OCI-LY7 (cell line): ENCODE results near the gene CPLX3. TPM values are rescaled to one million over a fixed set of nuclear protein-coding genes. Genes with fewer than 3 reads are reported as not detected.

Experiments used
- BruUV-seq: library from RNA; stranded (reverse); fragments of 400-500 nt; replicated peaks from 2 replicates; lab custom pipeline; 2021; lab: Mats Ljungman, UMichigan
- CTCF ChIA-PET: fragments of 300-600 bp; sonication (Branson Sonifier 250); formaldehyde crosslinking; loops from one replicate; lab custom pipeline; 2022; ENCODE audit warnings: antibody characterized with exemption; ENCODE audit not compliant: unreplicated experiment; lab: Charles Lee
- POLR2A ChIA-PET: fragments of 300-600 bp; sonication (Branson Sonifier 250); formaldehyde crosslinking; loops from one replicate; lab custom pipeline; 2022; ENCODE audit warnings: antibody characterized with exemption; lab: Charles Lee
- DNase-seq: peaks from one replicate; pipeline ENCODE4 v3.0.0-alpha.2; 2015; ENCODE audit warnings: low spot score
- H2AFZ ChIP-seq: fragments of 200-600 bp; sonication (generic), shearing (Covaris generic); 2 replicates; pipeline ENCODE4 v1.6.1; 2014; ENCODE audit warnings: mild to moderate bottlenecking, antibody characterized with exemption, low read length, moderate library complexity
- H3K27ac ChIP-seq: fragments of 200-600 bp; sonication (generic); 2 replicates; pipeline ENCODE4 v1.5.1; 2014; ENCODE audit warnings: mixed run types, low read depth, mild to moderate bottlenecking, moderate library complexity, low read length, inconsistent platforms; ENCODE audit not compliant: poor library complexity, severe bottlenecking
- H3K36me3 ChIP-seq: fragments of 200-600 bp; sonication (generic); 2 replicates; pipeline ENCODE4 v1.6.1; 2014; ENCODE audit warnings: mild to moderate bottlenecking, antibody characterized with exemption, low read length, moderate library complexity, mixed read lengths; ENCODE audit not compliant: insufficient read depth
- H3K4me1 ChIP-seq: fragments of 200-600 bp; sonication (generic); 2 replicates; pipeline ENCODE4 v1.5.1; 2014; ENCODE audit warnings: mild to moderate bottlenecking, low read length; ENCODE audit not compliant: insufficient read depth, poor library complexity, severe bottlenecking
- H3K4me2 ChIP-seq: fragments of 200-600 bp; sonication (generic); 2 replicates; pipeline ENCODE4 v1.6.1; 2014; ENCODE audit warnings: mild to moderate bottlenecking, low read length
- H3K4me3 ChIP-seq: fragments of 200-600 bp; sonication (generic); 2 replicates; pipeline ENCODE4 v1.5.1; 2014; ENCODE audit warnings: mild to moderate bottlenecking, low read depth, low read length; ENCODE audit not compliant: poor library complexity, severe bottlenecking
- H3K79me2 ChIP-seq: fragments of 200-600 bp; sonication (generic); 2 replicates; pipeline ENCODE4 v1.6.1; 2016; ENCODE audit warnings: low read depth, mild to moderate bottlenecking, low read length, moderate library complexity, mixed read lengths; ENCODE audit not compliant: insufficient read depth
- H3K9me2 ChIP-seq: fragments of 200-600 bp; sonication (generic); 2 replicates; pipeline ENCODE4 v1.6.1; 2016; ENCODE audit warnings: mild to moderate bottlenecking, low read length, mixed read lengths; ENCODE audit not compliant: insufficient read depth
- H3K9me3 ChIP-seq: fragments of 200-600 bp; sonication (generic); 2 replicates; pipeline ENCODE4 v1.6.1; 2014; ENCODE audit warnings: mild to moderate bottlenecking, mixed run types, low read length, mixed read lengths
- H4K20me1 ChIP-seq: fragments of 200-600 bp; sonication (generic); 2 replicates; pipeline ENCODE4 v1.6.1; 2014; ENCODE audit warnings: mild to moderate bottlenecking, antibody characterized with exemption, low read length, moderate library complexity, mixed read lengths; ENCODE audit not compliant: insufficient read depth
- EZH2phosphoT487 ChIP-seq: fragments of 200-600 bp; sonication (generic); IDR thresholded peaks from 2 replicates; pipeline ENCODE4 v1.6.1; 2018; ENCODE audit warnings: low read depth, borderline replicate concordance, mild to moderate bottlenecking, mixed run types, antibody characterized with exemption, low read length, moderate library complexity, mixed read lengths
- intact Hi-C: fragments of 100-400 bp; cut with micrococcal nuclease; formaldehyde crosslinking; loops from one replicate; pipeline ENCODE4 v1.10.0; 2022; ENCODE audit not compliant: unreplicated experiment
- total RNA-seq, 2 experiments: library from RNA; depleted of rRNA in 1 of 2; stranded (reverse); fragments of >200 nt in 1 of 2; shearing (Covaris generic) in 1 of 2; gene quantifications; 2 replicates each; pipeline ENCODE4 v1.2.3, GENCODE V29; 2014 to 2022
- TF ChIP-seq, protein P1 (sequence below): fragments of 200-600 bp; sonication (generic); conservative IDR thresholded peaks from 2 replicates; pipeline ENCODE4 v1.5.1; 2014; ENCODE audit warnings: mild to moderate bottlenecking, antibody characterized with exemption, low read length, moderate library complexity, mixed read lengths

Gene CPLX3
- total RNA-seq, 2 experiments from 2014 or later, result 0.35 to 1.5 TPM

- no peak overlapping the region for H3K27ac ChIP-seq
- ChIA-PET POLR2A (no interaction called here), CTCF (interaction anchor here (0.6 kb wide), 1 partner anchor 57 kb away, joined by 3 read pairs; no protein-coding TSS in a partner anchor)
- BruUV-seq, result no TSS peak
- no peaks in the 10 kb centered on the region for H3K79me2 ChIP-seq
- no peaks in the 10 kb centered on the region for H3K36me3 ChIP-seq
- H3K4me1 ChIP-seq, result peaks cover 33% of the 10 kb centered on the region
- H3K9me3 ChIP-seq, result no peaks in the 10 kb centered on the region
- no peak overlapping the region for H3K4me3 ChIP-seq
- H2AFZ ChIP-seq, result no peak overlapping the region
- intact Hi-C loops, result no loop called here
- no peaks in the 10 kb centered on the region for H3K9me2 ChIP-seq
- H3K4me2 ChIP-seq, result no peak overlapping the region
- no peak for DNase-seq
- H4K20me1 ChIP-seq, result no peaks in the 10 kb centered on the region
- no peak for TF ChIP-seq EZH2phosphoT487
- TF ChIP-seq, protein P1, sequence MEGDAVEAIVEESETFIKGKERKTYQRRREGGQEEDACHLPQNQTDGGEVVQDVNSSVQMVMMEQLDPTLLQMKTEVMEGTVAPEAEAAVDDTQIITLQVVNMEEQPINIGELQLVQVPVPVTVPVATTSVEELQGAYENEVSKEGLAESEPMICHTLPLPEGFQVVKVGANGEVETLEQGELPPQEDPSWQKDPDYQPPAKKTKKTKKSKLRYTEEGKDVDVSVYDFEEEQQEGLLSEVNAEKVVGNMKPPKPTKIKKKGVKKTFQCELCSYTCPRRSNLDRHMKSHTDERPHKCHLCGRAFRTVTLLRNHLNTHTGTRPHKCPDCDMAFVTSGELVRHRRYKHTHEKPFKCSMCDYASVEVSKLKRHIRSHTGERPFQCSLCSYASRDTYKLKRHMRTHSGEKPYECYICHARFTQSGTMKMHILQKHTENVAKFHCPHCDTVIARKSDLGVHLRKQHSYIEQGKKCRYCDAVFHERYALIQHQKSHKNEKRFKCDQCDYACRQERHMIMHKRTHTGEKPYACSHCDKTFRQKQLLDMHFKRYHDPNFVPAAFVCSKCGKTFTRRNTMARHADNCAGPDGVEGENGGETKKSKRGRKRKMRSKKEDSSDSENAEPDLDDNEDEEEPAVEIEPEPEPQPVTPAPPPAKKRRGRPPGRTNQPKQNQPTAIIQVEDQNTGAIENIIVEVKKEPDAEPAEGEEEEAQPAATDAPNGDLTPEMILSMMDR, result no peak
Observed at GRCh38 chr15:74816624-74817369, 9.6 kb upstream of the CPLX3 start.

DNA sequence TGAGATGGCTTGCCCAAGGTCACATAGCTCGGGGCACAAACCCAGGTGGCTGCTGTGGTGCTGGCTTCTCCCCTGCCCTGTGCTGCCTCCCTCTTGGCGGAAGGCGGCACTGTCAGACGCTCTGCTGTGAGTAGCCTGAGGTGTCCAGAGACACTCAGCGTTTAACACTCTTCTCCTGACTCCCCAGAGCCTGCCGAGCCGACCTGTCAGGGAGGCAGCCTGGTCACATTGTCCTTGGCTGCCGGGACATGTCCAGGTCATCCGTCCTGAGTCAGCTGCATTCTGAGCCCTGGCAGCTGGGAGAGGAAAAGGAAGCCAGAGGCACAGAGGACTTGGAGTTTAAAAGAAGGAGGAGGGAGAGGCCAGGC, 9.1 kb upstream of the CPLX3 start:
- no peaks in the 10 kb centered on the region for H3K9me2 ChIP-seq
- no peak for TF ChIP-seq EZH2phosphoT487
- TF ChIP-seq, protein P1, result no peak
- BruUV-seq, result no TSS peak
- H3K9me3 ChIP-seq, result no peaks in the 10 kb centered on the region
- no peaks in the 10 kb centered on the region for H4K20me1 ChIP-seq
- no peaks in the 10 kb centered on the region for H3K36me3 ChIP-seq
- no peak overlapping the region for H3K4me2 ChIP-seq
- H3K4me1 ChIP-seq, result peaks cover 39% of the 10 kb centered on the region
- no peak overlapping the region for H2AFZ ChIP-seq
- no peak overlapping the region for H3K27ac ChIP-seq
- intact Hi-C loops, result no loop called here
- POLR2A ChIA-PET, result no interaction called here
- CTCF ChIA-PET, result interaction anchor here (0.6 kb wide), 1 partner anchor 57 kb away, joined by 3 read pairs; no protein-coding TSS in a partner anchor
- H3K4me3 ChIP-seq, result no peak overlapping the region
- no peak for DNase-seq
- no peaks in the 10 kb centered on the region for H3K79me2 ChIP-seq

GRCh38 chr15:74820056-74820455, 6.4 kb upstream of the CPLX3 start:
- H3K9me3 ChIP-seq, result no peaks in the 10 kb centered on the region
- no peaks in the 10 kb centered on the region for H3K79me2 ChIP-seq
- intact Hi-C loops, result no loop called here
- peak overlapping the region; percentile 79 for H3K27ac ChIP-seq
- no peak overlapping the region for H2AFZ ChIP-seq
- H3K4me2 ChIP-seq, result peak overlapping the region; percentile 81
- BruUV-seq, result no TSS peak
- peak overlapping the region; percentile 58 for H3K4me3 ChIP-seq
- H3K9me2 ChIP-seq, result no peaks in the 10 kb centered on the region
- ChIA-PET POLR2A (interaction anchor here (0.6 to 2.6 kb wide), 5 partner anchors 10 to 132 kb away, joined by 3 to 14 read pairs (median 6); no protein-coding TSS in a partner anchor), CTCF (interaction anchor here (1.6 to 1.9 kb wide), 2 partner anchors 21 to 49 kb away, joined by 4 to 9 read pairs; no protein-coding TSS in a partner anchor)
- TF ChIP-seq EZH2phosphoT487, result no peak
- TF ChIP-seq, protein P1, result no peak
- H3K36me3 ChIP-seq, result no peaks in the 10 kb centered on the region
- H3K4me1 ChIP-seq, result peaks cover 47% of the 10 kb centered on the region
- no peaks in the 10 kb centered on the region for H4K20me1 ChIP-seq
- DNase-seq, result no peak
